WTC11 (cell line): Measurements from ENCODE around the gene FAM169A. TPM values are rescaled to one million over a fixed set of nuclear protein-coding genes. Genes with fewer than 3 reads are reported as not detected.

Experiments
- total RNA-seq: library from RNA; stranded (reverse); gene quantifications from 3 replicates; pipeline ENCODE4 v1.2.3, GENCODE V29; 2021

Gene FAM169A
- total RNA-seq, 1 experiment from 2014 or later: 69.1 TPM

Other genes starting within 250 kb of the FAM169A start
- 10.7 to 18.3 TPM (median 11.4 TPM) in 3 replicates for gene ENC1, start 225.7 kb downstream of the FAM169A start, total RNA-seq
- 60.9 to 67.3 TPM (median 63.8 TPM) in 3 replicates for gene HEXB, start 181.2 kb downstream of the FAM169A start, total RNA-seq
- 27.8 to 31.6 TPM (median 29.2 TPM) in 3 replicates for gene GFM2, start 99.3 kb downstream of the FAM169A start, total RNA-seq
- 65.5 to 75.6 TPM (median 68.8 TPM) in 3 replicates for gene NSA2, start 99.1 kb downstream of the FAM169A start, total RNA-seq
- 0.71 to 1.8 TPM (median 0.80 TPM) in 3 replicates for gene GCNT4, start 186.2 kb upstream of the FAM169A start, total RNA-seq